HG03378 (cell line): ENCODE data around the gene DELE1.
"Not testable (repeated sequence)": the region's sequence is repeated elsewhere in the genome, so short reads cannot be mapped to it uniquely, and the experiment has no call there.

Experiments
- ATAC-seq: cut with Tn5 transposase; IDR thresholded peaks from one replicate; pipeline ENCODE4 v1.9.1; 2021; ENCODE audit warnings: mild to moderate bottlenecking, moderate library complexity; ENCODE audit not compliant: unreplicated experiment

The DELE1 gene

DNA sequence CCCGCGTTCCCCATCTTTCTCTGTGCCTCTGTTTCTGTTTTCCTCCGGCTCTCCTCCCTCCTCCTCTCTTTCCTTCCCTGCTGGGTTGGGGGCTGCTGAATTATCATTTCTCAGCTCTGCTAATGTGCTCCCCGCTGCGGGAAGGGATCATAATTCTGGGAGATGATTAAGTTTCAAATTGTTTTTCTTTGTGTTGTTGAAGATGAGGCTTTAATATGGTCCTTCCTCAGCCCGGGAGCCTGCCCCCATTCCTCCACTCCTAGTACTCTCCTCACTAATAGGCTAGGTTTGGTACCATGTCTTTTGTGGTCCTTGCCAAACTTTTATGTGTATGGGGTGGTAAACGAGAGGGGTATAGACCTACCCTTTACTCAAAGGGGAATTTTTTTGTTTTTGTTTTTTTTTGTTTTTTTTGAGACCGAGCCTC, 39.8 kb upstream of the DELE1 start:
- no peak for ATAC-seq

DNA sequence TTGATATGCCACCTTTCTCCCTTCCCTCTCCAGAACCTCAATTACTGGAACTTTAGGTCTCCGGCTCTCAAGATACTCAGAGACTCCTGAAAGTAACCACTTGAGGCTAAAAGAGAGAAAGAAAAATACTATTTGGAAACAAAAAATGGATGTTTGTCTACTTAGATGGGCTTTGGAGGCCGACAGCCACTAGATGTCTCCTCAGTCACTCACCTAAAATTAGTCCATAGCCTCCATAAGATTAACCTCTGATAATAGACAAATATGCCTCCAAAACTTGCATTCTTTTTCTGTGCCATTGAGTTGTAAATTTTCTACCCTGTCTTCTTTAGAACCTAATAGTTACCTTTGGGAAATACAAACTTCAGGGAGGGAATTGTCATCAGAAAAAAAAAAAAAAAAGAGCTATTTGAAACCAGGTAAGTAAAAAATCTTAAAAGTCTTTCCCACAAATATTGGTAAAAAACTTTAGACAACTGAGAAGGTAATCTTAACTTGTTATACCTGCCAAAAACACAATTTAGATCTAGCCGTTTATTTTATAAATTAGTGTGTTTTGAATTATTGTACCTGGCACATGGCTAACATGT, 34.3 kb upstream of the DELE1 start:
- ATAC-seq = no peak

DNA sequence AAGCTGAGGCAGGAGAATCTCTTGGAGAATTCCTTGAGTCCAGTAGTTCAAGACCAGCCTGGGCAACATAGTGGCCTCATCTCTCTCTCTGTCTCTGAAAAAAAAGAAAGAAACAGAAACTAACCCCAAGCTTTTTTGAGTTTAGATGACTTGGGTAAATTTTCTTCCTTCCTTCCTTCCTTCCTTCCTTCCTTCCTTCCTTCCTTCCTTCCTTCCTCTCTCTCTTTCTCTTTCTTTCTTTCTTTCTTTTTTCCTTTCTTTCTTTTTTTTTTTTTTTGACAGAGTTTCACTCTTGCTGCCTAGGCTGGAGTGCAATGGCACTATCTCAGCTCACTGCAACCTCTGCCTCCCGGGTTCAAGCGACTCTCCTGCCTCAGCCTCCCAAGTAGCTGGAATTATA, 33.2 kb upstream of the DELE1 start:
- ATAC-seq = not testable (repeated sequence)

DNA sequence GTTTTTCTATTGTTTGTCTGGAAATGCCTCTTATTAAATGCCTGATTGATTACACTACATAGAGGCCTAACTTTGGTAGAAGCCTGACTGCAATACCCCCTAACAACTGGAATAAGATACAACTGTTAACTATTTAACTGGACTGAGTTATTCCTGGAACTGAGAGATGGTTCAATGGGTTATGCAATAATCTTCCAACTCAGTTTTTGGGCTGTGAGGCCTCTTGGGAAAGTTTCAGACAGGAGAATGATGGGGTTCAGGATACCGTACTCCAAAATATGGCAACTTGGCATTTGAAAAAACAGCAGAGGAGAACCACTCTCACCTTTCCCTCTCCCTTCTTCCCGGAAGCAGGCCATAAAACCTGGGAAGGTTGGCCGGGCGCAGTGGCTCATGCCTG, 26.2 kb upstream of the DELE1 start:
- no peak for ATAC-seq

DNA sequence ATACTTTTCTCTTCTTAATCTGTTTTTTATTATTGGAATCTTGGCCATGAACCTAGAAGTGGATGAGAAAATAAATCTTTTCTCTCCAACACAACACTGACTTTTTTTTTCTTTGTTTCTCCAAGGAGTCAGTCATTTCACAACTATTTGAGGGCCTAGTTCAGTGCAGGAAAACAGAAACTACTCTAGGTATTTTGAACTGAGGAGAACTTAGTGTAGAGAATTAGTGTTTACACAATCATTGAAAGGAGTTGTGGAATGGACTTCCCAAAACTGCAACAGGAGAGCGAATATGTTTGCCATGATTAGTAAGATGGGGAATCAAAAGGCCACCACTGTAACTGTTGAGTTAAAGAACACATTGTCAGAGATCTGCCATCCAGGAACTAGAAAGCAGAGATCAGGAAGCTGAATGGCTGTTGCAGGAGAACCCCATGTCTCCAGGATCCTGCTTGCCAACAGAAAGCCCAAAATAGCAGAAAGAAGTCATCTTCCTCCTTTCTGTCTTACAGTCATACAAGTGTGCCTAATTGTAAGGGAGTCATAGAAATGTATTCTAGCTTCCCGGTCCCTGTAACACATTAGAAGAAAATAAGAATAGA, 25.1 kb upstream of the DELE1 start:
- ATAC-seq = no peak

DNA sequence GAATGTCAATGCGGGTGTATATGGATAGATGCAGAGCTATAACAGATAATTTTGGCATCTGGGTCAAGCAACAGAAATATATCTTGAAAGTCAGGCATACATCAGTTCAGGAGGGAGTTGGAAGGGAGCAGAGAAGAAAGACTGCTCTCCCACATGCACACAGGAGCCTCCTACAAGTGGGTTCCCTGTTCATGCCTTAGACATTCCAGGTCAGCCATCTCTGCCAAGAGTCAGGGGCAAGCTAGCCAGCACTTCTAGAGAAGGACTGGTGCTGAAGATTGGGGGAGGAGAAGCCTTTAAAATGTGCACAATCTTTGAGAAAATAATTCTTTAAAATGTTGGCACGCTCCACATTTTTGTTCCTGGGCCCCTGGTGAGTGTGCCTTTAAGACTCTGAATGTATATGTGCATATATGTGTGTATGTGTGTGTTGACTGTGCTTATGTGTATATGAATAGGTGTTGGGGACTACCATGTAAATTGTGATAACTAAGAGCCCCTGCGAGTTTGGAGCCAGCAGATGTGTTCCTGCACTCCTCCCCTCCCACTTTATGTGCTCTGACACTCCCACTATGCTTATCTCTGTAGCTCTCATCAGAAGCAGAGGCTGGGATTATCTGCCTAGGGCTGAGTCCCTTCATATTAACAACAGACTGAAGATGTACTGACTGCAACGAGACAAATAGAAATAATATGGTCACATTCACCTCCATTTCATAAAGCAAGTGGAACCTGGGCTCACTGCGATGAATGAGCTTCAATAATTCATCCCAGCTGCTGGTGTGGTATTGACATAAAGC, 21.5 kb upstream of the DELE1 start:
- no peak for ATAC-seq

DNA sequence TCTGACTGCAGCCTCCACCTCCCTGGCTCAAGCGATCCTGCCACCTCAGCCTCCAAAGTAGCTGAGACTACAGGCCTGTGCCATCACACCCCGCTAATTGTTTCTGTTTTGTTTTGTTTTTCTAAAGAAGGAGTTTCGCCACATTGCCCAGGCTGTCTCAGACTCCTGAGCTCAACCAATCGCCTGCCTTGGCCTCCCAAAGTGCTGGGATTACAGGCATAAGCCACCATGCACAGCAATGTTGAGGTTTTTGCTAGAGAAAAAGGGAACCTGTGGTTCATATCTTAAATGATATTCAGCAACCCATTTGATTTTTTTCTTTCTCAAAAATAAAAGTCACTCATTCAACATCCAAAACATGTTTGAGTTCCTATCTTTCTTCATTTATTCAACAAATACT, 20.4 kb upstream of the DELE1 start:
- no peak for ATAC-seq

DNA sequence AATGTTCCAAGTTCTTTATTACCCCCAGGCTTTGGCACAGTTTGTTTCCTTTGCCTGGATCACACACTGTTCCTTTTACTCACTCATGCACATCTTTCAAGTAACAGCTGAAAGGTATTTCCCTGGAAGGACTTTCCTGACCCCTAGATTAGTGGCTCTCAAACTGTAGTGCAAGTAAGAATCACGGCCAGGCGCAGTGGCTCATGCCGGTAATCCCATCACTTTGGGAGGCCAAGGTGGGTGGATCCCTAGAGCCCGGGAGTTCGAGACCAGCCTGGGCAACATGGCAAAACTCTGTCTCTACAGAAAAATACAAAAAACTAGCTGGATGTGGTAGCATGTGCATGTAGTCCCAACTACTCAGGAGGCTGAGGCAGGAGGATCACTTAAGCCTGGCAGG, 19.1 kb upstream of the DELE1 start:
- ATAC-seq = no peak

DNA sequence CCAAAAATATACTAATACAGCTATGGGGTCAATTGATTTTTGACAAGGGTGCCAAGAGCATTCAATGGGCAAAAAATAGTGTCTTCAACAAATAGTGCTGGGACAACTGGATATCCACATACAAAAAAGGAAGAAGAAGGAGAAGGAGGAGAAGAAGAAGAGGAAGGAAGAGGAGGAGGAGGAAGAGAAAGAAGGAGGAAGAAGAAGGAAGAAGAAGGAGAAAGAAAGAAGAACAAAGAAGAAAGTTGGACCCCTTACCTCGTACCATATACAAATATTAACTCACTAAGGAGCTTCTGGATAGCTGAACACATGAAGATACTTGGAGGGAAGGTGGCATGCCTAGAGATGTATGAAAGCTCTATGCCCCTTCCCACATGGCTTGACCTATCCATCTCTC, 17.2 kb upstream of the DELE1 start:
- no peak for ATAC-seq

DNA sequence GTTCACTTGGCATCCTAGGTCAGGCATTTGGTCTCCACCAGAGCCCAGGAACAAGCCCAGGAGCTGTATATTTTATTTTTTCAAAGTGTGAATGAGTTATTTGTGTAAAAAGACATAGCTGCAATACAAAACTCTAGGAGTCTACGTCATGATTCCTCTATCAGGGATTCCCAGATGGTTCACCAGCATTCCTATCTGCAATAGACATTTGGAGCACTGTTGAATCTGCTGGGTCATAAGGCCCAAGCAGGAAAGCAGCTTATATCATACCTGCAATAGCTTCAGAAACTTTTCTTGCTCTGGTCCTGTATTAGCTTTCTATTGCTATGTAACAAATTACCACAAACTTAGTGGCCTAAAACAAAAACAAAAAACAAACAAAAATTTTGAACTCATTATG, 16.7 kb upstream of the DELE1 start:
- ATAC-seq = no peak

DNA sequence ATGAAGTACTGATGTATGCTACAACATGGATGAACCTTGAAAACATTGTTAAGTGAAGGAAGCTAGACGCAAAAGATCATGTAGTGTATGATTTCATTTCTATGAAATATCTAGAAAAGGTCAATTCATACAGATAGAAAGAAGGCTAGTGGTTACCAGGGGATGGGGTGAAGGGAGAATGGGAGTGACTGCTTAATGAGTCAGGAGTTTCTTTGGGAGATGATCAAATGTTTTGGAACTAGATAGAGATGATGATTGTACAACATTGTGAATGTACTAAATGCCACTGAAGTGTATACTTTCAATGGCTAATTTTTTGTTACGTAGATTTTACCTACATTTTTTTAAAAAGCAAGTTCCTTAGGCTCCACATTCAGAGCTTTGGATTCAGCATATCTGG, 14.9 kb upstream of the DELE1 start:
- no peak for ATAC-seq

DNA sequence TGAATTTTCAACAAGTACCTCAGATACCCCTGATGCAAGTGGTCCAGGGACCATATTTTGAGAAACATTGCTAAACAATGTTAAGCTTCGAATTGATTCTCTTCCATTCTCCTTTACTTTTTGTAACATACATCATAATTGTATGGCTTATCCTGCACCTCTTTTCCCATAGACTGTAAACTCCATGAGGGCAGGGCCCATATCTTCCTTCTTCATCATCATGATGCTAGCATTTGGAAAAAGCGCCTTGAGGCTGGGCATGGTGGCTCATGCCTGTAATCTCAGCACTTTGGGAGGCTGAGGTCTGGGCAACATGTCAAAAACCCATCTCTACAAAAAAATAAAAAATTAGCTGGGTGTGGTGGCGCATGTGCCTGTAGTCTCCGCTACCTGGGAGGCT, 14.5 kb upstream of the DELE1 start:
- no peak for ATAC-seq

DNA sequence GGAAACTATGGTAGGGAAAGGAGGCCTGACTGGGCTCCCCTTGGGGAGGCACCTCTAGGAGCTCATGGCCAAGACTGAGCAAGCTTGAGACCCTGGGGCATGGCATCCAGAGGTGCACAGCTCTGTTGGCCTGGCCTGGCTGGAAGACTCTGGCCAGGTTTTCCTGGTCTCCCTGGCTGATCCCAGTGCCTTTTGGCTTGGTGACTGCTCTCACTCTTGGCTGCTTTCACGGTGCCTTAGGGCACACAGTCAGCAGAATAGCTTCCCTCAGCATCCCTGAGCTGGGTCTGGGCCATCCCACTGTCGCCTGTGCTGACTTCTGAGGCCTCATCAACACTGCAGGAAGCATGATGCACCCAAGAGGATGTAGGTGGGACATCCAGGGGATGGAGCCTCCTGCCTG, 13.4 kb upstream of the DELE1 start:
- no peak for ATAC-seq

DNA sequence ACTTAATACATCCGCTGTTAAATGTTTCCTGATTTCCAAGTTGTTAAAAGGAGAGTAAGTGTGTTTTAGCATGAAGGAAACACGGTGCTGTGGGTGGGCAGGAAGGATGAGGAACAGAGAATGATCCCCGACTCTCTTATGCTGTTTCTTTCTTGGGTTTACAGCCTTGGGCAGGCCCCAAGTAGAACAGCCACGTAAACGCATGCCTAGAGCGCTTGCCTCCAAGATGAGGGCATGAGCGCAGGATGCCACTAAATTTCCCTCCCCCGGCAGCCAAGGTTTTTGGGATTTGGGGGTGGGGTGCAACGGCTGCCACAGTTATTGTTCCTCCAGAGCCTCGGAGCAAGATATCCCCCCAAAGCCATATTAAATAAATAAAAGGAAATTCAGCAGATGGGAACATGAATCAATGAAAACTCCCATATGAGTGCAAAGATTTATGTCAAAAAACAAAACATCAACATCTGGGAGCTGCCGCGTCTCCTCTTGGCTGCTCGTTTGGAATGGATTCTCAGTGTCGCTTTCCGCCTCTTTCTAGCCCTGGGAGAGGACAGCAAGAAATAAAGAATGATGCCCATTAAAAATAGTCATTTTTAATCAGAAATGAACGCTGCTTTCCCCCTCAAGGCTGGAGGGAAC, 10.0 kb upstream of the DELE1 start:
- ATAC-seq = no peak

DNA sequence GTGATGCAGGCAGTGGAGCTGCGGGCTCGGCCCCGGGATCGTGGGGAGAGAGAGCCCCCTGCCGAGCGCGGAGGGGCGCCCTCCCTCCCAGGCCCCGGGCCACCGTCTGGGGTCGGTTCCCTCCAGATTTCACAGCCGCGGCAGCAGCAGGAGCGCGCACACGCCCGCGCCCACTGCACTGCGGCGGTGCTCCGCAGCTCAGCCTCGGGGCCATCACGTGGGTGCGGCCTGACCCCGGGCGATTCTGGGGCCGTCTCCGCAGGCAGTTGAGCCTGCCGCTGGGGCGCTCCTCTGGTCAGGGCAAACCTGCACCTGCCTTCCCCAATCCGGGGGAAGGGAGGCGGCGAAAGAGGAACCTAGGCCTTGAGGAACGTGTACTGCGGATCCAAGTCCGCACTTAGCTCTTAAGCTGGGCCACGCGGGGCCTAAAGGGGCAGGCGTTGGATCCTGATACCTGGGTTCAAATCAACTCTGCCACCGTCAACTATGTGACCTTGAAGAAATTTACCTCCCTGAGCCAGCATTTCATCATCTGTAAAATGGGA, 9.4 kb upstream of the DELE1 start:
- ATAC-seq = no peak

DNA sequence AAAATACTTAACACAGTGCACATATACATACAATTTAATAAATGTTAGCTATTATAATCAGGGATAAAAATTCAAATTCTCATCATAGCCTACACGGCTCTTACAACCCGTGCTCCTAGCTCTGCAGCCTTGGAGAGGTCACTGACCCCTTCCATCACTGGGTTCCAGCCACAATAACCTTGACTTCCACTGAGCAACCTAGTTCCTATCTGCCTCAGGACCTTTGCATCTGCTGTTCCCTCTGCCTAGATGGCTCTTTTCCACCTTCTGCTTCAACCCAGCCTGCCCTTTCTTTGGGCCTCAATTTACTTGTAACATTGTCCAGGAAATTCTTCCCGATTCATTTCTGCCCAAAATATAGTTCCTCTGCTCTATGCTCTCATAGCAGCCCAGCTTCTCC, 8.9 kb upstream of the DELE1 start:
- ATAC-seq = no peak

DNA sequence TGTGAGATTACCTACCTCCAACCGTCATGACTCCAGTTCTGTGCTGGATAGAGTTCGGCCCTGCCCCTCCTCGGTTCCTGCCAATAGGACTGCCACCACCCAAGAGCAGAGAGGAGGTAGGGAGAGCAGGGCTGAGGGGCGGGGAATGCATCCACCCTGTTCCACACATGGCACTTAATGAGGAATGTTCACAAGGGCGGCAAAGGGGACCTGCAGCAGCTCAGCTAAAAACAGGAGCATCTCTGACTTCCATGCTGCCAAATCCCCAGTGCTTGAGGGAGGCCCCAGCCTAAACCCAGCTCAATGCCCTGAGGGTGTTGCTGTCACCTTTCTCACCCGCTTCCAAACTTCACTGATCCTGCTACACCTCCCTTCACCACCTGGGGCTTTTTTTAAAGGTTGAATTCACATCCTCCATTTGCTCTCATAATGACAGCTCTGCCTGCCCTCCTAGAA, 7.8 kb upstream of the DELE1 start:
- no peak for ATAC-seq

DNA sequence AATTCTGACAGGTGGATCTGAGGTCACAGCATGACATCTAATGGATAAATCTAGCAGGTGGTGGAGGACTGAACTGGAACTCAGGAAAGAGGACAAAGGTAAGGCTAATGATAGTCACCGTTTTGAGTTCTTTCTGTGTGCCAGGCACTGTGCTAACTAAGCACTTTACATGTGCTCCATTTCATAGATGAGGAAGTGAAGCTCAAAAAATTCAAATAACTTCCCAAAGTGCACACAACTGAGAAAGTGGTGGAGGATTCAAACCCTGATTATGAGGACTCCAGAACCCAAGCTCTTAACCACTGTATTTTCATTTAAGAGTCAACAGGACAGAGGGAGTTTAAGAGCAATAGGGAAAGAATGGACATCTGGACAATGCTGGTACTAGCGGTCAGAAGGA, 7.1 kb upstream of the DELE1 start:
- no peak for ATAC-seq

DNA sequence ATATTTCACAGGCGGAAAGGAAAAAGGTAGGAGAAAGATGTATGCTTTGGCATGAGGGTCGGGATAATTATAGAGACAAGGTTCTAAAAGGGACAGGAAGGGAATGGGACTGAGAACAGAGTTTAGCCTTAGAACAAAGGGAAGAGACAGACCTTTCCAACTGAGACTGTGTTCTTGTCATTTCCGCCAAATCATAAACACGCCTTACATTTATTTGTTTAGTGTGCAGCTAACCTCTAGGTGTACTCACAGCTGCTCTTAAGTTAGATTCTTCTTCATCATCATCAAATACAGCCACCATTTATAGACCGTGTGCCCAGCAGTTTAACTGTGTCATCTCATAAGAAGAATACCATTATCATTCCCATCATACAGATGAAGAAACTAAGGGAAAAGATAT, 5.9 kb upstream of the DELE1 start:
- no peak for ATAC-seq

DNA sequence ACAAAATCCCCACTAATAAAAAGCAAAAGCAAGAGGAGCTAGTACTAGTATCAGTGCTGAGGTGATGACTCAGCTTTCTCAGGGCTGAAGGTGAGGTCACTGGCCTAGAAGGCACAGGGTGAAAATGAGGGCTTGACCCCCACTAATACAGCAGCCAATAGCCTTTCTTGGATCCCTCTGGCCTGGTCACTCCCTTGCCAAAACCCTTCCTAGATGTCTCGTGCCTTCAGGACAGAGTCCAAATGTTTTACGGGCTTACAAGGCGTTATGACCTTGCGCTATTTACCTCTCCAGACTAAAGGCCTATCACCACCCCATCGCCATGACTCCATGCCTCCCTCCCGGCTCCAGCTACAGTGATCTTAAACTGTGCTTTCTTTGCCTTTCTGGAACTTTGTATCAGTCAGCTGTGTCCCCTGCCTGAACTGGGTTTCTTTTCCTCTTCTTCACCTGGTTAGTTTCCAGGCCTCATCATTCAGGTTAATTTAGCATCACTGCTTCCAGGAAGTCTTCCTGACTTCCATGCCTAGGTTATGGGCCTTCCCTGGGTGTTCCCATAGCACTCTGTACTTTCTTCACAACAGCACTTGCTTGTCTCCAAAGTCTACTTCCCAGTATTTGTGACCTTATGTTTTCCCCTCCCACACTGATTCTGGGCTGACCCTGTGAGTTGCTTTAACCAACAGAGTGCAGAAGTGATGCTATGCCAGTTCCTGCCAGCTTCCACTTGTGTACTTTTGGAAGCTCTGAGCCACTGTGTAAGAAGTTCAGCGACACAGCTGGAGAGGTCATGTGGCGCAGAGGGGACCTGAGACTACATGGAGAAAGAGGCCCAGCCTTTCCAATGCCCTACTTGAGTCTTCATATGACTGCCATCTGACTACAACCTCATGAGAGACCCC, 4.2 kb upstream of the DELE1 start:
- no peak for ATAC-seq

DNA sequence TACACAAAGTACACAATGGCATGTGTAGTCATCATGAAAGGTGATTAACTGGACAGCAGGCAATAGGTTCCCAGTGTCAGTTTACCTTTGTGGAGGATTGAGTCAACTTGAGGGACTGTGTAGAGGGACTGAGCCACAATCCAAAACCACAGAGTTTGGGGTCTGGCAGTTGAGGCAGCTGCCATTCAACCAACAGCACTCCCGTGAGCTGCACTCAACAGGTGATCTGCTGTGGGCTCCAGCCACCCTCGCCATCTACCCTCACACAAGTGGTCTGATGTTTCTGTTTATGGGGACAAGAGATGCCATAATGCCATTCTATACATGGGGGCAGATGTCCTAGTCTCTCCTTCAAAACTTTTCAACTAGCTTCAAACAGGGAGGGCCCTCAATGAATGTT, 2.9 kb upstream of the DELE1 start:
- no peak for ATAC-seq
